ENCODE measurements around the gene SOS1. TPM values are rescaled to one million over a fixed set of nuclear protein-coding genes. Genes with fewer than 3 reads are reported as not detected.

Gene SOS1
- total RNA-seq, 4 donors from 2014 or later: 38.7 to 49.1 (median 40.8) TPM

GRCh38 chr2:39150890-39151497 is 30.1 kb upstream of the SOS1 start:
- no peak for DNase-seq
- H3K27me3 ChIP-seq: no peaks in the 10 kb centered on the region
- no peak overlapping the region for H3K27ac ChIP-seq
- no peaks in the 10 kb centered on the region for H3K36me3 ChIP-seq
- no peaks in the 10 kb centered on the region for H3K4me1 ChIP-seq
- H3K9me3 ChIP-seq: no peaks in the 10 kb centered on the region
- TF ChIP-seq CTCF (IDR thresholded peaks at IDR 0.05): no peak
- TF ChIP-seq POLR2A (IDR thresholded peaks at IDR 0.05): no peak
- H3K4me3 ChIP-seq: no peak overlapping the region

GRCh38 chr2:39150102-39150562 is 29.3 kb upstream of the SOS1 start:
- Histone ChIP-seq H3K27ac (no peak overlapping the region), H3K27me3 (no peaks in the 10 kb centered on the region), H3K4me3 (no peak overlapping the region), H3K4me1 (no peaks in the 10 kb centered on the region), H3K36me3 (no peaks in the 10 kb centered on the region), H3K9me3 (no peaks in the 10 kb centered on the region)
- no peak for DNase-seq
- TF ChIP-seq CTCF (IDR thresholded peaks at IDR 0.05) (no peak), POLR2A (IDR thresholded peaks at IDR 0.05) (no peak)

GRCh38 chr2:39146630-39147029 is 25.8 kb upstream of the SOS1 start:
- H3K36me3 ChIP-seq: no peaks in the 10 kb centered on the region
- no peak overlapping the region for H3K27ac ChIP-seq
- H3K27me3 ChIP-seq: no peaks in the 10 kb centered on the region
- H3K9me3 ChIP-seq: no peaks in the 10 kb centered on the region
- H3K4me1 ChIP-seq: peaks cover 0 to 4% (median 0%) of the 10 kb centered on the region in 4 donors
- TF ChIP-seq CTCF (IDR thresholded peaks at IDR 0.05) (no peak), POLR2A (IDR thresholded peaks at IDR 0.05) (no peak)
- no peak overlapping the region for H3K4me3 ChIP-seq
- DNase-seq: no peak

GRCh38 chr2:39145906-39146421 is 25.1 kb upstream of the SOS1 start:
- H3K27ac ChIP-seq: no peak overlapping the region

GRCh38 chr2:39144416-39144815 is 23.6 kb upstream of the SOS1 start:
- DNase-seq: no peak
- H3K27ac ChIP-seq: no peak overlapping the region
- peaks cover 0 to 4% (median 0%) of the 10 kb centered on the region in 4 donors for H3K4me1 ChIP-seq
- TF ChIP-seq POLR2A (IDR thresholded peaks at IDR 0.05) (no peak), CTCF (IDR thresholded peaks at IDR 0.05) (no peak)
- no peaks in the 10 kb centered on the region for H3K27me3 ChIP-seq
- no peaks in the 10 kb centered on the region for H3K36me3 ChIP-seq
- no peak overlapping the region for H3K4me3 ChIP-seq
- H3K9me3 ChIP-seq: no peaks in the 10 kb centered on the region

More at GRCh38 chr2:39145906-39146421, 25.1 kb upstream of the SOS1 start:
- Histone ChIP-seq H3K4me1 (peaks cover 0 to 4% (median 0%) of the 10 kb centered on the region in 4 donors), H3K27me3 (no peaks in the 10 kb centered on the region), H3K9me3 (no peaks in the 10 kb centered on the region), H3K4me3 (no peak overlapping the region), H3K36me3 (no peaks in the 10 kb centered on the region)
- DNase-seq: no peak
- TF ChIP-seq CTCF (IDR thresholded peaks at IDR 0.05) (no peak), POLR2A (IDR thresholded peaks at IDR 0.05) (no peak)

Measured in Peyer's patch (tissue), 4 donors.